HL-60/S4 treated with retinoic acid at 250 ng/mL for 4 days and 3 days (cell line): ENCODE results near the gene EXOC6B.

ENCODE experiments used
- in situ Hi-C: fragments of 300-500 bp; cut with MboI; formaldehyde crosslinking; loops from 2 replicates; pipeline ENCODE4 v1.7.0; 2022; ENCODE audit warnings: low sequenced_read_pairs

Gene EXOC6B

DNA sequence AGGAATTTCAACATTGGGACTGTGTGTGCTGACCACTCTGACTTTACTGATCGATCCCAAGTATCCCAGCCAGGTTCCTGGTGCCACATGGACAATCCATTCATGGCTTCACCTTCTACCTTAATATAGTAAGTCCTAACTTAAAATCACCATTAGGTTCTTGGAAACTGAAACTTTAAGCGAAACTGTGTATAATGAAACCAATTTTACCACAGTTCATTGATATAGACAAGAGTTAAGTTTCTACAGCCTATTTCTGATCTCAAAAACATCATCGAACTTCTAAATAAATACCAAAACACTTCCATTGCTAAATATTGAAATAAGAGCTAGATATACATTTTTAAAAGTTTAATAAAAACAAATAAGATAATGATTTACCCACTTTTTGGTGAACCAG is 4.4 kb upstream of the EXOC6B start:
- in situ Hi-C loops, result no loop called here

DNA sequence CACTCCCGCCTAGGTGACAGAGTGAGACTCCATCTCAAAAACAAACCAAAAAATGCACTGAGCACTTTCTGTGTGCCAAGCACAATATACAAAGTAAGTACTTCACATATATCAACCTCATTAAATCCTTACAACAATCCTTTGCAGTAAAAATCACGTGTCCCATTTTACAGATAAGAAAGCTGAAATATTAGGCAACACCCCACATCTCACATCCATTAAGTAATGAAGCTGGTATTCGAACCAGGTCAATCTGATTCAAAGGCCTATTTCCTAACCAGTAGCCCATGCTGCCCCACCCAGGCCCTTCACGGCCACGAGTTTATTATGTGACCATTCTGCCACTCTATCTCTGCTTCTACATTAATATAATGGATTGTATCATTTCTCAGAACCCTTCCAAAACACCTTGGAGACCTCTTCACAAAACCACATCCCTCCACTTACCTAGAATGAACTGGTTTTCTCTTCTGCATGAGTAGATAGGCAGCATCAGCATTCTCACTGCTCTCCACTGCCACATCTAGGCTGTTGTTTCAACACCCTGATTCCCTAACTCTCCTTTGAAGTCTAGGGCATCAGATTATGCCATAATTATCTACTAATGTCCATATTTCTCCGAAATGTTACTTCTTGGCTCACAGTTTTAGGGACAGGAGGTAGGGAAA is 3.1 kb upstream of the EXOC6B start:
- in situ Hi-C loops, result no loop called here

DNA sequence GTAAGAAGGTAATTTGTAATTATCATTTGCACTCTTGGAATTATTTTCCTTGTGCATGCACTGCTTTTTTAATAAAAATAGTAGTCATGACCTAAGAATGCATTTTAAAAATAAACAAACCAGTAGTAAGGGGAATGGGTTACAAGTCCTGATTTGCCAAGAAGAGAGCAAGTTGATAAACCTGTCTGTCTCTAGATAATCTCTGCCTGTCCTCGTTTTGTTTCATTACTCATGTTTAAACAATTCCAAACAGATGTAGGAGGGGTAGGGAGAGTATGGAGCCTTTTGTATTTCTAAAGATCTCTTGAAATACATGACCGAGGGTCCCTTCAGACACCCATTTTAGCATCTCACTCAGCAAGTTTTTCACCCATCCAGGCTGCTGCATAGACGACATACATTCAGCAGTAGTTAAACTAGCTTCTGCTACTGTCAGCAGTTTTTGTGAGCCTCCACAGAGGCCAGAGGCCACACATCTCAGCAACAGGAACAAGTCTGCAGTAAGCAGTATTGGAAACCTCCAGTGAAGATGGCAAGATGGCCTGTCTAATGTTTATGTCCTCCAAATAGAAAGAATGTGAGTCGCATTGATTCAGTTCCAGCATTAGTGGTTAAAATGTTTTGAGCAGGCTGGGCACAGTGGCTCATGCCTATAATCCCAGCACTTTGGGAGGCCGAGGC is 2.3 kb upstream of the EXOC6B start:
- in situ Hi-C loops, result no loop called here

DNA sequence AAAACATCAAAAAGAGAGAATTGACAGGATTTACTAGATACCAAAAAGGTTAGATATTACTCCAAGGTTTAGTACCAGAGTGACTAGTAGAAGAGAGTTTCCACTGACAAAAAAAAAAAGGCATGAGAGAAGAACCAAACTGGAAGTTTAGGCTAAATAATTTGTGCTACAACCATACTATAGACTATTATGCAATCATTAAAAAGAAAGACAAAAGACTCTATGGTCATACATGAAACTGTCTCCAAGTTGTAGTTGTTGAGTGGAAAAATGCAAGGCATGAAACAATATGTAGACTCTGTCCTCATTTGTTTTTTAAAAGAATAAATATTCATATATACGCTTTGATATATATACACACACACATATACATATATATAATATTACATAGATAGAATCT is 1.7 kb upstream of the EXOC6B start:
- in situ Hi-C loops, result no loop called here

- in situ Hi-C loops, result no loop called here
These were observed 284 bp upstream of the EXOC6B start for GRCh38 chr2:72826156-72826477.

DNA sequence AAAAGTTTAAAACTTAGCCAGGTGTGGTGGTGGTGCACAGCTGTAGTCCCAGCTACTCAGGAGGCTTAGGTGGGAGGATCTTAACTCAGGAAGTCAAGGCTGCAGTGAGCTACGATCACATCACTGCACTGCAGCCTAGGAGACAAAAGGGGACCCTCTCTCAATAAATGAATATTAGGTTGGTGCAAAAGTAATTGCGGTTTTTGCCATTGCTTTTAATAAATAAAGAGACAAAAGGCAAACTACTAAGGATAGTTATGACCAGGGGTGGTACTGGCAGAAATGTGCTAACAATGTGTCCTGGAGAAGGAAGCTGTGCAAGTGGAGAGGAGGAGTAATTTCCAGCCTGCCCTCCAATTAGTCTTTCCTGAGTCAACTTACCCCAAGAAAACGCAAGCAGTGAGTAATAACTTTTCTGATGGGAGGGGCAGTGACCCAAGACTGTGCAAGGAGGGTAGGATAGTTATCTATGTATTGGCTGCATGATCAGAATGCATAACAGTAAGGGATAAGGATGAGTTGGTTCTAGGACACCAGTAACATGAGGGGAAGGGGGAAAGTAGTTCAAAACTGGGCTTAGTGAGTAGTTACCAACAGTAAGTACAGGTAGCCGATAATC is 1.5 kb downstream of the EXOC6B start:
- in situ Hi-C loops, result no loop called here

DNA sequence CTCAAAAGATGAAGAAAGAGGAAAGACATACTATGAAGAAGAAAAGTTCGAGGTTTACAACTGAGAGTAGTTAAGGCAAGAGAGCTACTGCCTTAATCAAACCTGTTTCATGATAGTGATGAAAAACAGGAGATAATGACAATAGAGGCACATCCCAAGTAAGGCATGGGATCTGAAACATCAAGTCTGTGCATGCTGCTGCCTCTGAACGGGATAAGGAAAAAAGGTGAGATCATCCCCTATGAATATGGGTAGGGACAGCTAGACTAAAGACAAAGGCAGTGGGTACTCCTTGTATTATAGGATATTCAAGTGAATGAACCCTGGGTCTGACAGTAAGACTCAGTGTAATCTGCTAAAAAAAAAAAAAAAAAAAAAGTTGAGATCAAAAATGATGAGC is 3.0 kb downstream of the EXOC6B start:
- in situ Hi-C loops, result no loop called here

- in situ Hi-C loops, result no loop called here
These were observed 3.9 kb downstream of the EXOC6B start for GRCh38 chr2:72821983-72822382.

GRCh38 chr2:72821118-72821517 is 4.7 kb downstream of the EXOC6B start:
- in situ Hi-C loops, result no loop called here

DNA sequence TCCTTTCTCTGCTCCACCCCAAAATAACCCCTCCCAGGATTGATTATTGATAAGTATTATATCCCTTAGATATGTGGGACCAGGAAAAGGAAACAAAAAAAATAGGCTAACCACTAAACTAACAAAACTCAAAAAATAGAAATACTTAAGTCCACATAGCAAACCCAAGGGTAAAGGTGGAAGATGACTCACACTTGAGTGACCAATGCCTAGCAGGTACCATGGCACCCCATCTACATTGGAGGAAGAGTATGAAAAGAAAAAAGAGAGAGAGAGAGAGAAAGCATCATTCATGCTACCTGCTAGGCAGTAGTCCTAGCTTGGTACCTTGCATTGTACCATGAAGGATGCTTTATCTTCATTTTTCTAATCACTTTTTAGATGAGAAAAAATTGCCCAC is 6.3 kb downstream of the EXOC6B start:
- in situ Hi-C loops, result no loop called here

DNA sequence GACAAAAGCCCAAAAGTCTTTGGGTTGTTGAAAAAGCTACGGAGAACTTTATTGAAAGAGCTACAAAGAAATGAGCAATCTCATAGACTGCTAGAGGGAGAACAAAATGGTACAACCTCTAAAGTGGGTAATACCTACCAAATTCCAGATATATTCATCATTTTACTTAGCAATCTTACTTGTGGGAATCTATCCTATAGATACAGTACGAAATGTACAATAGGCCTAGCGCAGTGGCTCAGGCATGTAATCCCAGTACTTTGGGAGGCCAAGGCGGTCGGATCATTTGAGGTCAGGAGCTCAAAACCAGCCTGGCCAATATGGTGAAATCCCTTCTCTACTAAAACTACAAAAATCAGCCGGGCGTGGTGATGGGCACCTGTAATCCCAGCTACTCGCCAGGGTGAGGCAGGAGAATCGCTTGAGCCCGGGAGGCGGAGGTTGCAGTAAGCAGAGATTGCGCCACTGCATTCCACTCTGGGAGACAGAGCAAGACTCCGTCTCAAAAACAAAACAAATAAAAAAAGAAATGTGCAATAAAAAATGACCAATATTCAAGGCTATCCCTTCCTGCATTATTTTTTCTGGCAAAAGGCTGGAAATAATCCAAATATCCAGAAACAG is 10.1 kb downstream of the EXOC6B start:
- in situ Hi-C loops, result no loop called here

- in situ Hi-C loops, result no loop called here
These were observed 12.0 kb downstream of the EXOC6B start for GRCh38 chr2:72813841-72814240.

GRCh38 chr2:72810165-72810564 is 15.7 kb downstream of the EXOC6B start:
- in situ Hi-C loops, result no loop called here

- in situ Hi-C loops, result no loop called here
These were observed 16.7 kb downstream of the EXOC6B start for GRCh38 chr2:72809095-72809494.

GRCh38 chr2:72806280-72806945 is 19.4 kb downstream of the EXOC6B start:
- in situ Hi-C loops, result no loop called here

- in situ Hi-C loops, result no loop called here
These were observed 22.1 kb downstream of the EXOC6B start for GRCh38 chr2:72803626-72804320.

- in situ Hi-C loops, result no loop called here
These were observed 22.7 kb downstream of the EXOC6B start for GRCh38 chr2:72803151-72803550.

DNA sequence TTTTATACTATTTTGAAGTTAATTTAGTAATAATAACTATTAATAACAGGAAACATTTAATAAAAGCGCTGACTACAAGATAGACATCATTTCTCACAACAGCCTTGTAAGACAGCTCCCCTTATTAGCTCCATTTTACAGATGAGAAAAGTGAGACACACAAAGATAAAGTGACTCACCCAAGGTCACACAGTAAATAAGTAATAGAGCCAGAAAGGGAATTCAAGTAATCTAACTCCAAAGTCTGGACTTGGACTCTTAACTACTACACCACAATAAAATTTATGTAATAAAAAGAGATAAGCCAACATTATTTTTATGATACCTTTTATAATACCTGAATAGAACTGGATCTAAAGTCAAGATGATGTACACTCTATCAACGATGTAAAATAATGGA is 25.3 kb downstream of the EXOC6B start:
- in situ Hi-C loops, result no loop called here

- in situ Hi-C loops, result no loop called here
These were observed 28.1 kb downstream of the EXOC6B start for GRCh38 chr2:72797740-72798139.

GRCh38 chr2:72796766-72797165 is 29.1 kb downstream of the EXOC6B start:
- in situ Hi-C loops, result no loop called here

GRCh38 chr2:72794572-72794971 is 31.3 kb downstream of the EXOC6B start:
- in situ Hi-C loops, result no loop called here
